NCI-H69 (cell line): ENCODE results near the gene GALNT2.
A peak's percentile ranks its signal among the peaks of the same experiment; 100 is the strongest.

Experiments used
- DNase-seq: peaks from one replicate; lab custom pipeline; 2025; lab: John Stamatoyannopoulos, UW

Gene GALNT2

GRCh38 chr1:230261928-230262650, 195.1 kb downstream of the GALNT2 start:
- no peak for DNase-seq

DNA sequence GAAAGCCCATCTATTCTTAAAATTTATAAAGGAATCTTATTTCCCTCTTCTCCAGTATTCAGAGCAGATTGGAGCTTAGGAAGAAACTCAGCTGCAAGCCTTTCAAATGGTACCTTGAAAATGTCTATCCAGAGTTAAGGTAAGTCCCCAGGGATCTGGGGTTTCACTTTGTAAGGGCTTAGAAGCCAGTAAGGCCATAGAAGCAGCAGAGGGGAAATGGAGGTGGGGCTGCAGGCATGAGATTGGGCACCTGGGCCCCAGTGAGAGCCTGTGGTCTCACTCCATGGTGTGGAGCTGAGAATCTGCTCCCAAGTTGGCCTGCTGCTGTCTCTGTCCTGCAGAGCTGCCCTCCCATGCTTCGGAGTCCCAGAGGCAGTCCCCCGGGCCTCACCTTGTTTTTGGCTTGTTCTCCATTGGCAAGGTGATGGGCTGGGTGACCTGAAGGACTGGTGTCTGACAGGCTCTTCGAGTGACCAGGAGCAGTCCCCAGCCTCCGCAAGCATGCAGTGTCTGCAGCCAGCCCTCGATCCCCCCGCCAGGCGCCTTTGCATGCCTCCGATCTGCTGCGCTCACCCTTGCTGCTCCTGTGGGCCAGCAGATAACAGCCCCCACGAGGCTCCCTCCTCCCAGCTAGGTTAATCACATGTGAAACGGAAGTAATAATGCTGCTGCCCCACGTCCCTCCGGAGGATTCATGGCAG, 196.0 kb downstream of the GALNT2 start:
- no peak for DNase-seq

- DNase-seq: no peak
These were observed 196.6 kb downstream of the GALNT2 start for GRCh38 chr1:230263568-230264195.

DNA sequence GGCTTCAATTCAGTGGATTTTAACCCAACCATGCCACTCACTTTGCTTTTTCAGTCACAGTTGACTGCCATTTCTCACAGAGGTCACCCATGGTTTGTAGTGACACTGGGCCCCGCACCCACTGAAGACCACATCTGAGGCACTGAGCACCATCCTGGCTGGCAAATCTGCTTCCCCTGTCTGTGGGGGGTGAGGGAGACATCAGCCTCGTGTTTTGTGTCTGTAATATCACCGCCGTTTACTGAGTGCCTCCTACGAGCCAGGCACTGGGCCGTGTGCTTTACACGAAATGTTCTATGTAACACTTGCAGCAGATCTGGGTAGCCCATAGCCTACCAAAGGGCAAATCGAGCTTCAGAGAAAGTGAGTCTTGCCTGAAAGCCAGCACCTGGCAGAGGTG, 197.3 kb downstream of the GALNT2 start:
- DNase-seq: no peak

DNA sequence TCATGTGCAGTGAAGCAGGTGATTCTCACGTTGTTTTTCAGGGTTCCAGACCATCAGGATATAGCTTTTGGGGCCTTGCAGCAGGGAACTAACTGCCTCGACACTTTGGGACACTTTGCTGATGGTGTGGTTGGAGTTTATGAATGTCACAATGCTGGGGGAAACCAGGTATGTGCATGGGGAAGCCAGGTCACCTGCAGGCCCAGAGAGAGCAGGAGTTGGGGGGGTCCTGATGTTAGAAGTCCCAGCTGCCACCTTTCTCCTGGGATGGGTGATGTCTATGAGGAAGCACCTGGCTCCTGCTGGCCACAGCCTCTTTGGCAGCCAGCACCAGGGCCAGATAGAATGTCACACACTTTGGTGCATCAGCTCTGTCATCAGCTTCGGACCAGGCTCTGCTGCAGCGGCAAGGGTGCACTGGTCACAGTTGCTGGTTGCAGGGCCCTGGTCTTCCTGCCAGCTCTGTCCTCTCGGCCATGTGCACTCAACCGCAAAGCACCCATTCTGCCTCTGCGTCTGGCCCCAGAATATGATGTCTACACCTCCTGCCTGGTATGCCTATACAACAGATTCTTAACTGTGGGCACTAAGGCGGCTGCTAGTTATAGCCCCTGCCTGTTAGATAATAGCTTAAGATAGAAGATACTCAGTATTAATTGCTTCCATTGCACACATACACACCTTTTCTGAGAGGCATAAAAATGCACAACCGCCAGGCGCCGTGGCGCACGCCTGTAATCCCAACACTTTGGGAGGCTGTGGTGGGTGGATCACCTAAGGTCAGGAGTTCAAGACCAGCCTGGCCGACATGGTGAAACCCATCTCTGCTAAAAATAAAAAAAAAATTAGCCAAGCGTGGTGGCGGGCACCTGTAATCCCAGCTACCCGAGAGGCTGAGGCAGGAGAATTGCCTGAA, 198.4 kb downstream of the GALNT2 start:
- no peak for DNase-seq

GRCh38 chr1:230266456-230266855, 199.4 kb downstream of the GALNT2 start:
- no peak for DNase-seq

DNA sequence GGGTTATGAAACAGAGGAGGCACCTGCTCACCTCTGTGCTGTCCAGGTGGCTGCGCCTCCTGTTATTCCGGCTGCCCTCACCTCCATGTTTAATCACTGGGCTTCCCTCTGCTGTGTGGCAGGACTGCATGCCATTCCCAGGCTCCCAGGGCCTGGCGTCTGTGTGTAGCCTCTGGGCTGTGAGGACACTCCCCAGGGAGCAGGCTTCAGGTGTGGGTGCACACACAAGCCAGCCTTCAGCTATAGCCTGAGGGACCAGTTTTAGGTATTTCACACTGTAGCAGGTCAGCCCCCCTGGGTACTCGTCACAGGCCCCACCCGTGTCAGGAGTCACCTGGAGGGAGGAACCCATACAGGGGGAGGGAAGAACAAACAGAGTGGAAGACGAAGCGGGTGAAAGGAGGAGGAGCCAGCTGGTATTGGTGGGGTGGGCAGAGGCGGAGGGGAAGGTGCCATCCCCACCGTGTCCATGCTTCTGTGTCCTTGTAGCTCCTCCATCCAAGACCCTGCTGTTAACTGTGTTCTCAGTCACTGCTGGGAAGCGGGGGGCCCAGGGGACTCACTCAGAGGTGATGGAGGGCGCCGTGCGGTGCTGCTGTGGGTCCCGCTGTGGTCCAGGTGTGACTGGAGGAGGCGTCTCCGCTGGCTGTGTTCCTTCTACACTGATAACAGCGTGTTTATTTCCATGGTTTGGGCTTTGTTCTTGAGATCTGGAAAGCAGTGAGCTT, 200.5 kb downstream of the GALNT2 start:
- peak; percentile 98 for DNase-seq

GRCh38 chr1:230268371-230269170, 201.5 kb downstream of the GALNT2 start:
- DNase-seq: peak; percentile 95

GRCh38 chr1:230270185-230270558, 203.1 kb downstream of the GALNT2 start:
- DNase-seq: no peak

GRCh38 chr1:230270559-230271281, 203.7 kb downstream of the GALNT2 start:
- DNase-seq: peak; percentile 93

DNA sequence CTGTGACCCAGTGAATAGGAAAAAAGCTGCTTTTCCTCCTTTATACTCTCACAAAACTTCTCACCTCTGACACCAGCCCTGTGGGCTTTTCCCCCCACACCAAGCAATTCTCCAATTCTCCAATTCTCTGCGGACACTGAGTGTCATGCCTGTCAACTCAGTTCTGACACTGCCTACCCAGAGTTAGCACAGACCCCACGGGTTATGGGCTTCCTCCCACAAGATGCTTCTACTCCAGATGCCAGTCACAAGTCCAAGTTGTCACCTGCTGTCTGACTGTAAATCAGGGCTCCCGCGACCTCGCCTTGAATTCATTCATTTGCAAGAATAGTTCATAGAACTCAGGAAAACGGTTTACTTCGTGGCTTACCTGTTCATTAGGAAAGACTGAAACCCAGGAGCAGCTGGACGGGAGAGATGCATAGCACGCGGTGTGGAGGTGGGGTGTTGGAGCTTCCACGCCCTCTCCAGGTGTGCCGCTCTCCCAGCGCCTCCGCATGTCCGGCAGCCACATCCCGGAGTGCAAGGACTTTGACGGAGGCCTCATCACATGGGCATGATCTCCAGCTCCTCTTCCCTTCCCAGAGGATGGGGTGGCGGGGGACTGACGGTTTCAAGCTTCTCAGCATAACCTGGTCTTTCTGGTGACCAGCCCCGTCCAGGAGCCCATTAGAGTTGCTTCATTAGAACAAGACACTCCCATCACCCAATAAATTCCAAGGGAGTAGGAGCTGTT, 204.4 kb downstream of the GALNT2 start:
- DNase-seq: peak; percentile 36

DNA sequence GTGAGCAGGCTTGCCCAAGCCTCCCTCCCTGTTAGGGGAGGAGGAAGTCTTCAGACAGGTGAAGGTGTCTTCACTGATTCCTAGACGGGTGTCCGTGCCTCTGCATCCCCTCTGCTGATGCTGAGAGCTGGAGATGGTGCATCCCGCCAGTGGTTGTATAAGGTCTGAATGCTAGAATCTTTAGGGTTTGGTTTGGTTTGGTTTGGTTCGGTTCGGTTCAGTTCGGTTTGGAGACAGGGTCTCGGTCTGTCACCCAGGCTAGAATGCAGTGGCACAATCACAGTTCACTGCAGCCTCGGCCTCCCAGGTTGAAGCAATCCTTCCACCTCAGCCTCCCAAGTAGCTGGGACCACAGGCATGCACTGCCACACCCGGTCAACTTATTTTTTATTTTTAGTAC, 205.5 kb downstream of the GALNT2 start:
- no peak for DNase-seq

DNA sequence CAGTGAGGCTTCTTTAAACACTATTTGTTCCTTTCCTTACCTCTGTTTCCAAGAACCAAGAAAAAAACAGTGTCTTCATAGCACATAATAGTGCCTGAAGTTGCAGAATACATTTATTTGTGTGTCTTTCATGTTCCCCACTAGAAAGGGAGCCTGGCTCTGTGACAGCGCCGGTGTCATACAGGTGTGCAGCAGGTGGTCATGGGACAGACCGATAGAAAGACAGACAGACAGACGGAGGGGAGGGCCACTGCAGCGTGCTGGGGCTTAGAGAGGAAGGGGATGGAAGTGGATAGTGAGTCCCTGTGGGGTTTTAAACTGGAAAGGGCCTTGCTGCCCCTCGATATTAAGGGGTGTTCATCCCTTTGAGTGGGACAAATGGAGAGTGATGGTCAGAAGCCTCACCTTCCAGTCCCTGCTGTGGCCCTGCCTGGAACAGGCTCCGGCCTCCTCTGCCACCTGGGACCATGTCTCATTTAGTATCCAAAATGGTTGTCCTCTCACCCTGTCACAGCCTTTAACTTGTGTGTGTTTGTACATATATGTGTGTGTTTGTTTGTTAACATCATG, 206.2 kb downstream of the GALNT2 start:
- no peak for DNase-seq

GRCh38 chr1:230274254-230274653, 207.2 kb downstream of the GALNT2 start:
- no peak for DNase-seq

DNA sequence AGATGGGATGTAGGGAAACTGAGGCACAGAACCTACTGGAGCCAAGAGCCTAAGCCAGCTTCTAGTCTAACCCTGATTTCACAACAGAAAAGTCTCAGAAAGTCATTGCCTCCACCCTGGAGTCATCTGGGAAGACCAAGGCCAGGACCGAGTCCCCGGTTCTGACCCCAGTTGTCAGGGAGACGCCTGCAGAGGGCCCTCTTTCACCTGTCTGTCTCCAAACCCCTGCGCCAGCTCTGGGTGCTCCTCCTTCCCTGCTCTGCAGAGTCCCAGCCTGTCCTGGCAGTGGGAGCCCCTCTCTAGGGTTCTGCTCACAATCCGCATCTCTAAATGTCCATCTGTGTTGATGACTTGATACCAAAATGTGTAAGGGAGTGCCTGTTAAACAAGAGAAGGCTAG, 209.4 kb downstream of the GALNT2 start:
- DNase-seq: no peak

GRCh38 chr1:230277201-230278025, 210.4 kb downstream of the GALNT2 start:
- DNase-seq: peak; percentile 29

- no peak for DNase-seq
These were observed 211.3 kb downstream of the GALNT2 start for GRCh38 chr1:230278376-230278775.
